DMS79 (cell line): ENCODE measurements around the gene R3HDM2.
A peak's percentile ranks its signal among the peaks of the same experiment; 100 is the strongest.

Source experiments
- DNase-seq: peaks from one replicate; lab custom pipeline; 2025; lab: John Stamatoyannopoulos, UW

The R3HDM2 gene

DNA sequence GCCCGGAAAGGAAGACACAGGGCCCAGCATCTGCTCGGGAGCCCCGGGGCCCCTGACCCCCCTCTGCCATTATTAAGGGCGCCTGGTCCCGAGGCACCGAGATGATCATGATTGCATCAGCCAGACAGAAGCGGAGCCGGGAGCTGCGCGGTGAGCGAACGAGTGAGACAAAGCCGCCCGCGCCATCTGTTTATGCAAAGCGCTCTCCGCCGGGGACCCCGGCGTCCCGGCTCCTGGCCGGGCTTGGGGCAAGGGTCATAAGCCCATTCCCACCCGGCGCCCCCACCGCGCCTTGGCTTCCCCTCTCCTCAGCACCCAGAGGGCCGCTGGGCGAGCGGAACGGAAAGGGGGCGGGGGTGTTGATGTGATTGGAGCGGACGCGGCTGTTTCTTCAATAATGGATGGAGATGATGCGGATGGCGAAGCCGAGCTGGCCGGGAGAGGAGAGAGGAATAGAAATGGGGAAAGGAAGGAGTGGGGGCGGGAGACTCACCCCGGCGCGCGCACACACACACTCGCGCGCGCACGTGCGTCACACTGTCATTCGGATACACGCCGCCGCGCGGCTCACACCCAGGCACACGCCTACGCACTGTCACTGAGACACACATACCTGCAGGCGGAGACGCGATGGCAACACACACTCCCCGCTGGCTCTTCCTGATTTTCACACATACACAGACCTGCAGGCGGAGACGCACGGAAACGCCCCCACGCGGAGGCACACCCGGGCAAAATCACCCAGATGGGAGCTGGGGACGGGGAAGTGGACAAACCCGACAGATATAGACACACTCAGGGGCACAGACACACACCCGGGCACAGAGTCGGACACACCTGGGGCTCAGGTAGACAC, 190.5 kb downstream of the R3HDM2 start:
- DNase-seq = no peak

DNA sequence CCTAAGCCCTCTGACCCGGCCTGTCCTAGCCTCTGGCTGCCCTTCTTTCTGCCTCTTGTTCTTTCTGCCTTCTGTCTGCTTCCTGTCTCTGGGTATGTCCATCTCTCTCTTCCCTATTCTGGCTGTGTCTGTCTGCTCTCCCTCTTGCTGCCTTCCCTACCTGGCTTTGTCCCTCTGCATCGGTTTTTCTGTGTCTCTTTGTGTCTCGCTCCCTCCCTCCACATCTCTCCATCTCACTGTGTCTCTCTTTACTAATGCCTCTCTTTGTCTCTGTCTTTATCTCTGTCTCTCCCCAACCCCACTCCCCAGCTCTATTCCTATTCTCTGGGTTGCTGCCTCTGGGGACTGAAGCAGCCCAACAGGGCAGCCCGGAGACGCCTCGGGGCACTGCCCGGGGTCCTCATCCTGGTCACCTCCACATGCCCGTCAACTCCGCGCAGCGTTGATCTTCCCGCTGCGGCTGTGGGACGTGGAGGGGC, 191.2 kb downstream of the R3HDM2 start:
- DNase-seq = no peak

DNA sequence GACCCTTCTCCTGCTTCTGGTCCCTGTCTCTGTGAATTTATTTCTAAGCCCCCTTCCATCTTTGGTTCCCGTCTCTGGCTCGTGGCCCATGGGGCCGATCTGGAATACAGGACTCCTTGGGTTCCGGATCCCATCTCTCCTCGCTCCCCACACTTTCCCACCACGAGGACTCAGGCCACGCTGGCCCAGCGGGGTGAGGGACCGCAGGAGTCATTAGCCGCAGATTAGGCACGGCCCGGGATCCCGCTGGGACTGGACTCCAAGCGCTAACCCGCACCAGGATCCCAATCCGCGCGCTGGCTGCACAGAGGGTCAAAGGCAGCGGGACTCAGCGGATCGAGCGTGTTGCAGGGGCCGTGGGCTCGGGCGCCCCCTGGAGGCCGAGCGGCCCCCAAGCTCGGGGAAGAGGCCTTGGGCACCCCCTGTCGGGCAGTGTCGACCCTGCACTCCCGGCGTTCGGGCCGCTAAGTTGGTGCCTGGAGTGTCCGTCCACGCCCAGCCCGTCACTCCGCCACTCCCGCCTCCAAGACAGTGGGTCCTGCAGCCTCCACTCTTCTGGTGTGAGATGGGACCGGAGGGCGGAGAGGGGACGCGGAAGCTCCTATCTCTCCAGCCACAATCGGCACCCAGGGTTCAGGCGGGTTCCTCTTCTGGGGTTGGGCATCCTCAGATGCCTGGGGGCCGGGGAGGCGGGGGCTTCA, 191.8 kb downstream of the R3HDM2 start:
- peak; percentile 40 for DNase-seq

DNA sequence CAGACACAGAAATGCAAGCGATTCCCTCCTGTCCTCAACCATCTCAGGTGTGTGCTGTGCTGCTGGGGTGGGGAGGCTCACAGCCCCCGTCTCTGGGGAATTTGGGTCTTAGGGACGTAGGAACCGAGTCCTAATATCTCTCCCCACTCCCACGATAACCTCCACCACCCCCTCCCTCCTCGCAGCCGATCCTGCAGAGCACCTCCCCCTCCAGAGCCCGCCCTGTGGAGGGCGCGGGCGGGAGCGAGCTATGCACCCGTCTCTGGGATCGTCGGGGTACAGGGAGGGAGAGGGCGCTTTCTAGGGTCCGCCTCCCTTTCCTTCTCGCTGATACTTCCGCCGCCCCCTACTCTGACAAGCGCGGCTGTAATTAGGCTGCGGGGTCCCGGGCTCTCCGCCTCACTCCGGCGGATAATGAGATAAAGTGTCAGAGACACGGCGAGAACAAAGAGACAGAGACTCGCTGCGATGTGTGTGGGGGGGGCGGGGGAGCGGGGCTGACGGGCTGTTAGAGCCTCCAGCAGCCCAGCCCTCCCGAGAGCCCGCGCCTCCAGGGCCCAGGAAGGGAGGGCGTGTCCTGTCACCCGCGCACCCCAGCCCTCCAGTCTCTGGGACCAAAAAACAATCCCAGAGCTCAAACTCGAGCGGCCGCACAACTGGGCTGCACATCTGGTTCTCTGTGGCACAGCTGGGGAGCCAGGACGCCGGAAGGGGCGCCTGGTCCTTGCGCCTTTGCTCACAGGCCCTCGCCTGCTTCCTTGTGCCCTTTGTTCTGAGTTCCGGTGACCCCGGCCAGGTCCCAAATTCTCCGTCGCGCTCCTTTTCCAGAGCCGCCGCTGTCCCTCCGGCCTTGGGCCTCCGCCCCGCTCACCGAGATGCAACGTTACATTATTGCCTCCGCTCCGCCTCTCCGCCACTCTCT, 192.7 kb downstream of the R3HDM2 start:
- peak; percentile 24 for DNase-seq

DNA sequence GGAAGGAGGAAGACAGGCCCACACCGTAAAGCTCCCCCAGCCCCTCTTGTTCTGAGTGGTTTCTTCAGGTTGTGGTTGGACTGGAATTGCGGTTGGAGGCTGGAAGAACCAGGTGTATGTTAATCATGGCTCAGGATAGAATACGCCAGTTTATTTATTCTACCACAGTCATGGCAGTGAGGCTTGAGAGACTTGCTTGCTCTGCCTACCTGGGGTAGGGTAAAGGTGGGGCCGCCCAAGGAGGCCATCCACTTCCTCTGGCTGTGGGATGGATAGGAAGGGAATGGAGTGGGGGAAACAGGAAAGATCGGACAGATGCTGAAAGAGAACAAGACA, 193.3 kb downstream of the R3HDM2 start:
- DNase-seq = peak; percentile 35

DNA sequence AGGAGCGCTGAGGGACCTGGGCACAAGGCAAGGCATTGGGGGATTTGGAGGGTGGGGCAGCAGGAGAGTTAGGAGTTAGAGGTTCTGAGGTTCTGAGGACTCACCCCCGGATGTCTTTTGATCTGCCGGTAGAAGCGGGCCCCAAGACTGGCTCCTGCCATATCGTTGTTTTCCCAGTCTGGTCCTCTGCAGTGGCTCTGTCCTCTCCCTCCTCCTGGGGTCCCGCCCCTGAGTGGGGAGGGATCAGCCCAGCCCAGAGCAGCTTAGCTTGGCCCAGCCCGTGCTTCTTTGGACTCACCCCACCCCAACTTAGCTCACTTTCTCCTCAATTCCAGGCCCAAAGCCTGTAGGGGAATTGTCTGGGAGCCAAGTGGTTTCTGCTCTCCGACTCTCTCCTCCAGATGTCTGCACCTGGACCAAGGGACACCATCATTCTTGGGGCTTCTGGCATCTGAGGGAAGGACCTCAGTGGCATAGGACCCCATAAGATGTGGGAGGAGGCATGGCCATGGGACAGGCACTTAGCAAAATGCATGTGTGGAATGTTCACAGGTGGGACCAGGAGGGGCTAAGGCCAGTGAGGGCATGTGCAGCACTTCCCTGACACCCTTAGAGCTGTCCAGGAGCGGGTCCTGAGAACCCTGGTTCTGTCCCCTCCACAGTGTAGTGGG, 193.8 kb downstream of the R3HDM2 start:
- no peak for DNase-seq

DNA sequence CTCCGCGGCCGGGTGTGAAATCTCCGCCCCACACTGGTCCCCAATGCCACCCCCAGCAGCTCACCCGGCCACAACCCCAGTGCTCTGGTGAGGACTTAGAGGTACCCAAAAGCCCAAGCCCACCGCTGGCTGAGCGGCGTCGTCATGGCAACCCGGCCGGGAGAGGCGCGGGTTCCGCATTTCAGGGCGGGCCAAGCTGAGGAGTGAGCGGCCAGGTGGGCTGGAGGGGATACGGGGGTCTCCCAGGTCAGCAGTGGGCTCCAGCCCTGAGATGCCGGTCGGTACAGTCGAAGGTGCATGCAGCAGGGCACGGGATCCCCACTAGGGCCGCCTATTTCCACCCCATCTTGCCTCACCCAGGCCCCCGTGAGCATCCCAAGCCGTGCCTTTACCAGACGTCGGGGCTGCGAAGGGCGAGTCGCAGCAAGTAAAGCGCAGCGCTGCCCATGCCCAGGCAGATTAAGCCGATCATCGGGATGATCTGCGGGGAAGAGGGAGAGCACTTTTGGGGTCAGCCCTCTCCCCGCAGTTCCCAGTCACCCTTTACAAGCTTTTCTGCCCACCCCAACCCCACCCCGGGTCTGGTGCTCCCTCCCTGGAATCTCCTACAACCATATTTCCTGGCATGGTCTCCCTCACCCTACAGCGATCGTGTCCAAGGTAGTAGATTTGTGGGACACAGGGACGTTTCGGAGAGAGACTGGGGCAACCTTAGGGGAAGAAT, 194.5 kb downstream of the R3HDM2 start:
- DNase-seq = no peak

DNA sequence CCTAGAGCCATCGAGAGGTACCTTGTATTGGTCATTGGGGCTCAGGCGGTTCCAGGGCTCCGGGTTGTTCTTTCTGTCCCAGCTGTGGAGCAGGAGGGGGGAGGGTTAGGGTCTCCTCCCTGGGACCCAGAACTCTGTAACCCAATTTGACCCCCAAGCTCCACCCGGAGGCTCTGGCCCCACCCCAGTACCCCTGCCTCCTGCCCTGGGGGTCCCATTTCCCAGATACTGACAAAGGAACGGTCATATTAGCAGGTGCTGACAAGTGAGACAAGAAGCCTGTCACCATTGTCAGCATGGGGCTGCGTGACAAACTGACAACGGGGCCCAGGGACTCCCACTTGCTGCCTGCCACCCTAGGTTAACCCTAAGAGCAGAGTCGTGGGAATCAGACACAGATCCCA, 195.1 kb downstream of the R3HDM2 start:
- DNase-seq = no peak

DNA sequence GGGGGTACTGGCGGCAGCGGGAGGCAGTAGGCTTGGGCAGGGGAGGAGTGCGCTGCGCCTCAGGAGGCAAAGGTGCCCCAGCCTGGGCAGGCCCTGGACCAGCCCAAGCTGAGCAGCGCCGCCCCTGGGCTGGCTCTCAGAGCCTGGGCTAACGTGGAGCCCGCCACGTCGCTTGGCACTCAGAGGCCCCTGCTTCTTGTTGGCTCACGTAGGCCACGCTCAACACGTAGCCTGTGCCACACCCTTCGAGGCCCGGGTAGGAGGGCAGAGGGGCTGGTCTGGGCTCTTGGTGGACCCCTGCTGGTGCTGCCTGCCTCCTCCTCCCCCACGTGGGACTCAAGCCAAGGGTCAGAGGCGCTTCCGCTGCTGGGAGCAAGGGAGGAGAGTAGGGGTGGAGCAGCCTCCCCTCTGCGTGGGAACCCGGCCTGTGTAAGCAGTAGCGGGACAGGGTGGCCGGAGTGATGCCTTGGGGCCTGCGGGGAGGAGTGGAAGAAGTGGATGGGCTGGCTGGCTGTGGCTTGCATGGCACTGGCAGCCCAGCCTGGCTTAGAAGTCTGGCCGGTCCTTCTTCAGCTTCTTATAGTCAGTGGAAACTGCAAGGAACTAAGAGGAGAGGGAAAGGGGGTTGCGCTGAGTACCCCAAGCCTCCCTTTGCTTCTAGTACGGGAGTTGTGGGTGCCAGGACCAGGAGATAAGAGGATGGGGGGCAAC, 195.7 kb downstream of the R3HDM2 start:
- no peak for DNase-seq

DNA sequence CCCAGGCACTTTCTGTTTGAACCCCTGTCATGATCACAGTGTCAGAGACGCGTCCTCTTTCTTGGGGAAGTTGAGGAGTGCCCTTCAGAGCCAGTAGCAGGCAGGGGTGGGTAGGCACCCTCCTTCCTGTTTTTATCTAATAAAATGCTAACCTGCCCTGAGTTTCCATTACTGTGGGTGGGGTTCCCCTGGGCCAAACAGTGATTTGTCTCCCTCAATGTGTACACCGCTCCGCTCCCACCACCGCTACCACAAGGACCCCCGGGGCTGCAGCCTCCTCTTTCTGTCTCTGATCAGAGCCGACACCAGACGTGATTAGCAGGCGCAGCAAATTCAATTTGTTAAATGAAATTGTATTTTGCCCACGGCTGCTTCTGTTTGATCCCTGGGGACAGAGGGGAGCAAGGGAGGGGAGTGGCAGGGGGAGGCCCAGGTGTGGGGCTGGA, 196.2 kb downstream of the R3HDM2 start:
- DNase-seq = no peak

DNA sequence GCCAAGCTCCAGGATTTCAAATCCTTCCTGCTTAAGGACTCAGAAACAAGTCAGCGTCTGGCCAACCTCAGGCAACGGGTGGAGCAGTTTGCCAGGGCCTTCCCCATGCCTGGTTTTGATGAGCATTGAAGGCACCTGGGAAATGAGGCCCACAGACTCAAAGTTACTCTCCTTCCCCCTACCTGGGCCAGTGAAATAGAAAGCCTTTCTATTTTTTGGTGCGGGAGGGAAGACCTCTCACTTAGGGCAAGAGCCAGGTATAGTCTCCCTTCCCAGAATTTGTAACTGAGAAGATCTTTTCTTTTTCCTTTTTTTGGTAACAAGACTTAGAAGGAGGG, 196.6 kb downstream of the R3HDM2 start:
- no peak for DNase-seq

DNA sequence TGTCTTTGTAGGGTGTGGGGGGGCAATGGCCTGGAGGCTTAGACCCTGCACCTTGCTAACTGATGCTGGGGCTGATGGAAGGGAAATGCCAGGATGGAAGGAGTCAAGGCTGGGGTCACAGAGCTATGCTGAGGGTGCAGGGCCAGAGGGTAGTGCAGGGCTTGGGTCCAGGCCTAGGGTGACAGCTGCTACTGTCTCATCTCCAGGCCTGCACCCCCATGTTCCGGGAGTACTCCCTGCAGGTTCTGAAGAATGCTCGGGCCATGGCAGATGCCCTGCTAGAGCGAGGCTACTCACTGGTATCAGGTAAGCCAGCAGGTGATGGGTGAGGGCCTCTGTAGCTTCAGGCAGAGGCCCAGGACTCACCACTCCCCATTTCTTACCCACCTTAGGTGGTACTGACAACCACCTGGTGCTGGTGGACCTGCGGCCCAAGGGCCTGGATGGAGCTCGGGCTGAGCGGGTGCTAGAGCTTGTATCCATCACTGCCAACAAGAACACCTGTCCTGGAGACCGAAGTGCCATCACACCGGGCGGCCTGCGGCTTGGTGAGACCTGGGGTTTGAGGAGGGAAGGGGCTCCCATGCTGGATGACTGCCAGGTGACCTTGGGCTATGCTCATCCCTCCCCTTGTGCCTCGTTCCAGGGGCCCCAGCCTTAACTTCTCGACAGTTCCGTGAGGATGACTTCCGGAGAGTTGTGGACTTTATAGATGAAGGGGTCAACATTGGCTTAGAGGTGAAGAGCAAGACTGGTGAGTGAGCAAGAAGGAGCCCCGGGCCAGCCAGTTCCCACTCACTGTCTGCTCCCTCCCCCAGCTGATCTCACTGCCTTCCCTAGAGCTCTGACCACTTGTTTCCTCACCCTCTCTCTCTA, 197.2 kb downstream of the R3HDM2 start:
- no peak for DNase-seq

DNA sequence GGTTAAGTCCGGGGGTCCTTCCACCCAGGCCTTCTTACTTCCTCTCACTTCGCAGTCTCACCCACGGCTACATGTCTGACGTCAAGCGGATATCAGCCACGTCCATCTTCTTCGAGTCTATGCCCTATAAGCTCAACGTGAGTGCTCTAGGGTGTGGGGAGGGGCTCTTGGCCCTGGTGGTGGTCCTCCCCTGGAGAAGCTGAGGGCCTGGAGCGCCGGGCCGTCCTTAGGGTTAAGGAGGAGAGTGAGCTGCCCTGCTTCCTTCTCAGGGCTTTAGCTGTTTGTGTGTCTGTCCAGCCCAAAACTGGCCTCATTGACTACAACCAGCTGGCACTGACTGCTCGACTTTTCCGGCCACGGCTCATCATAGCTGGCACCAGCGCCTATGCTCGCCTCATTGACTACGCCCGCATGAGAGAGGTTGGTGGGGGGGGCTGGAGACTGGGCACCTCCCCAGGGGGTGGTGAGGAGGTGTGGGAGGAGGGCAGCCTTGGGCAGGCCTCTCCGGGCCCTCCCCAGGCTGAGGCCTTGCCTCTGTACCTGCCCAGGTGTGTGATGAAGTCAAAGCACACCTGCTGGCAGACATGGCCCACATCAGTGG, 198.6 kb downstream of the R3HDM2 start:
- DNase-seq = no peak

DNA sequence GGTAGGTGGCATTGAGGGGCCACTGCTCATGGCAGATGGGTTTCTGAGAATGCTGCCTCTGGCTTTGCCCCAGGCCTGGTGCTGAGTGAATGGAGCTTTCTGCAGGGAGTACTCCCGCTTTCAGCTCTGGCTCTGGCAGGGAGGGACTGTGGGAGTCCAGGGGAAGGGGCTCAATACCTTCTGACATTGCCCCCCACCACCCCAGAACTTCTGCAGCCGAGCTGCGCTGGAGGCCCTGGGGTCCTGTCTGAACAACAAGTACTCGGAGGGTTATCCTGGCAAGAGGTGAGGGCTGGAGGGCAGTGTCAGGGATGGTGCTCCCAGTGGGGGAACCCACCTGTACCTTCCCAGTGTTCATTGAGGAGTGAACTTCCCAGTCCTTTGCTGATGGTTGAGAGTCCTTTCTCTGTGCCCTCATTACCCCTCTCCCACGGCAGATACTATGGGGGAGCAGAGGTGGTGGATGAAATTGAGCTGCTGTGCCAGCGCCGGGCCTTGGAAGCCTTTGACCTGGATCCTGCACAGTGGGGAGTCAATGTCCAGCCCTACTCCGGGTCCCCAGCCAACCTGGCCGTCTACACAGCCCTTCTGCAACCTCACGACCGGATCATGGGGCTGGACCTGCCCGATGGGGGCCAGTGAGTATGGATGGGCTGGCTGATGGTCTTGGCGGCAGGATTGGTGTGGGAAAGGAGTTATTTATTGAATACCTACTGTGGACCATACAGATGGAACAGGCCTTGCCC, 199.4 kb downstream of the R3HDM2 start:
- DNase-seq = no peak

DNA sequence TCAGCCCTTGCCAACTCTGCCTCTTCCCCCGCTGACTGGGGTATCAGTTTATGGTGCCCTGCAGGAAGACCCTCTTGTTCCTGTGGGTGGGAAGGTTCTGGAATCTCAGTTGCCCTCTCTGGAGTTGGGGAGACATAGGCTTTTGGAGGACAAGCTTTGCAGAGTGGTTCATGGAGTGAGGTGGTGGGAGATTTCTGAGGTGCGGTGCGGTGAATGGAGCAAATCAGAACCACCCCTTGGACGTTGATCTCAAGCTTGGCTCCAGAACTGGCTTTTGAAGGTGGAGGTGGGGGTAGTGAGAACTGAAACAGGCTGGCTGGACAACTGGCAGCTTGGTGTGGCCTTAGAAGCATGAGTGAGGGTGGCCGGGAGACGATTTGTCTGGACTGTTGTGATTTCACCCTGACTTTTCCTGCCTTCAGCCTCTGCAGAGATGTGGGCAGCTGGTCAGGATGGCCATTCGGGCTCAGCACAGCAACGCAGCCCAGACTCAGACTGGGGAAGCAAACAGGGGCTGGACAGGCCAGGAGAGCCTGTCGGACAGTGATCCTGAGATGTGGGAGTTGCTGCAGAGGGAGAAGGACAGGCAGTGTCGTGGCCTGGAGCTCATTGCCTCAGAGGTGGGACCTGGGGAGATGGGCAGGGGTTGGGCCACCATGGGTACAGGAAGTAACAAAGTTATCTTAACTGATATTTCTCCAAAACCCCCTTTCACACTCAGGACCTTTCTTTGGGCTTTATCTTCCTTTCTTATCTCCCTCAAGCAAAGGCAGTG, 200.3 kb downstream of the R3HDM2 start:
- DNase-seq = no peak

DNA sequence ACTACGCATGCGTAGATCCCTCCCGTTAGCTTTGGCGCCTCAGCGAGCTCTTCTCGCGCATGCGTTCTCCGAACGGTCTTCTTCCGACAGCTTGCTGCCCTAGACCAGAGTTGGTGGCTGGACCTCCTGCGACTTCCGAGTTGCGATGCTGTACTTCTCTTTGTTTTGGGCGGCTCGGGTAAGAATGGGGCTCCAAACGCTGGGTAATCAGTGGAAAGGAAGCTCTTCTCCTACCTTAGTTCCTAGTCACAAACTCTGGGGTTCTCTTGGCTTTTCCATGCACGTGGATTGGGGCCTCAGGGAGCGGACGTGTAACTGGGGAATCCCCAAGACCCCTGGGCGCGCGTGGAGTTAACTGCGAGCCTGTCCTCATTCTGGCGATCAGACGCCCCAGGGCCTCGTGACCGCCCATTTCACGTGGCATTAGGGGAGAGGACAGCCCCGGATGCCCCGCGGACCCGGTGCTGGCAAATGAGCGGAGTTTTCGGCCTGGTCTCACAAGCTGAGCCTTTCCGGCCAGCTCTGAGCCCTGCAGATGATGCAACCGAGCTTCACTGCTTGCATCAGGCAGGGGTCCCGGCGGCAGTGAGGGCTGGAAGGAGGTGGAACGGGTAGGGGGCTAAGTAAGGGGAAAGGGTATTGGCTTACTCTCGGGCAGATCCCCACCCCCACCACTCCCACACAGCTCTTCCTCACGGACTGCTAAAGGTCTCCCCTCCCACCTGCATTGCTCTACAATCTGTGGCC, 201.0 kb downstream of the R3HDM2 start, which contains the start of gene SHMT2:
SHMT2 (plus strand) TSS at position 78 of the 747 bp plus-strand sequence; CDS start at position 146, 68 bp downstream.
- DNase-seq = peak; percentile 69
